ENCODE measurements around the gene CASP1. TPM values are rescaled to one million over a fixed set of nuclear protein-coding genes. Genes with fewer than 3 reads are reported as not detected.
"Not testable (repeated sequence)": the region's sequence is repeated elsewhere in the genome, so short reads cannot be mapped to it uniquely, and the experiment has no call there.

The CASP1 gene
- 6.5 TPM for polyA plus RNA-seq (ENCODE audit: insufficient read length)

GRCh38 chr11:105034813-105035620, at the start of gene CASP1:
Gene CASP1 (minus strand): TSS chr11:105035144. CDS start chr11:105035113, 31 bp downstream.
- peak; percentile 71 for DNase-seq (ENCODE audit: low read depth)

- DNase-seq (ENCODE audit: low read depth), result no peak
Observed at GRCh38 chr11:105081412-105082150, 46.6 kb upstream of the CASP1 start.

GRCh38 chr11:105080171-105080906, 45.4 kb upstream of the CASP1 start:
- not testable (repeated sequence) for DNase-seq (ENCODE audit: low read depth)

- DNase-seq (ENCODE audit: low read depth), result no peak
Observed at GRCh38 chr11:105078283-105078682, 43.3 kb upstream of the CASP1 start.

GRCh38 chr11:105077141-105077790, 42.3 kb upstream of the CASP1 start:
- not testable (repeated sequence) for DNase-seq (ENCODE audit: low read depth)

- DNase-seq (ENCODE audit: low read depth), result no peak
Observed at GRCh38 chr11:105074166-105074530, 39.2 kb upstream of the CASP1 start.

- no peak for DNase-seq (ENCODE audit: low read depth)
Observed at GRCh38 chr11:105073456-105074165, 38.7 kb upstream of the CASP1 start.

GRCh38 chr11:105072080-105072479, 37.1 kb upstream of the CASP1 start:
- DNase-seq (ENCODE audit: low read depth), result not testable (repeated sequence)

GRCh38 chr11:105071089-105071732, 36.3 kb upstream of the CASP1 start:
- DNase-seq (ENCODE audit: low read depth), result no peak

- no peak for DNase-seq (ENCODE audit: low read depth)
Observed at GRCh38 chr11:105070306-105070705, 35.4 kb upstream of the CASP1 start.

GRCh38 chr11:105069749-105070148, 34.8 kb upstream of the CASP1 start:
- DNase-seq (ENCODE audit: low read depth), result not testable (repeated sequence)

- DNase-seq (ENCODE audit: low read depth), result not testable (repeated sequence)
Observed at GRCh38 chr11:105063245-105063941, 28.4 kb upstream of the CASP1 start.

- no peak for DNase-seq (ENCODE audit: low read depth)
Observed at GRCh38 chr11:105057432-105057831, 22.5 kb upstream of the CASP1 start.

- no peak for DNase-seq (ENCODE audit: low read depth)
Observed at GRCh38 chr11:105056446-105056845, 21.5 kb upstream of the CASP1 start.

GRCh38 chr11:105054723-105055493, 20.0 kb upstream of the CASP1 start:
- no peak for DNase-seq (ENCODE audit: low read depth)

GRCh38 chr11:105052487-105052886, 17.5 kb upstream of the CASP1 start:
- DNase-seq (ENCODE audit: low read depth), result no peak

GRCh38 chr11:105051559-105051958, 16.6 kb upstream of the CASP1 start:
- no peak for DNase-seq (ENCODE audit: low read depth)

- no peak for DNase-seq (ENCODE audit: low read depth)
Observed at GRCh38 chr11:105049481-105049880, 14.5 kb upstream of the CASP1 start.
